ENCODE data around the gene NUDT13.

NUDT13 gene

DNA sequence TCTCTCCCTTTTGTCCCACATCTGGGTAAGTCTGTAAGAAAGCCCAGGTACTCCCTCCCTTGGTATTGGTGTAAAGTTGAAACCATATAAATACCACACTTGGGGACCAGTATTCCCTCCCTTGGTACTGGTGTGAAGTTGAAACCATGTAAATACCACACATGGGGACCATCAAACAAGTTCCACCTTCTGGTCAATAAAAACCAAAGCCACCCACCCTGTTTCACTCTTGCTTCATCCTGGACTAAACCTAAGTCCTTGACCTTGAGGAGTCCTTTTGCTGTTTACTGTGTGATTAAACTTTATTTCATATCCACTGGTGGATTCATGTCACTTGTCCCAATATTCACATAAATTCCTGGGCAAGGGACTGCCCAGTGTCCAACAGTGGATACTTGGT, 22.0 kb upstream of the NUDT13 start:
- no peak for TF ChIP-seq NFRKB (IDR thresholded peaks at IDR 0.05)
- TF ChIP-seq FOXM1 (IDR thresholded peaks at IDR 0.05; ENCODE audit: borderline replicate concordance): no peak
- TF ChIP-seq ARNT (IDR thresholded peaks at IDR 0.05): no peak
- no peak for TF ChIP-seq SUZ12 (IDR thresholded peaks at IDR 0.05)
- TF ChIP-seq FOXK2 (IDR thresholded peaks at IDR 0.05): no peak
- no peak for TF ChIP-seq TARDBP (IDR thresholded peaks at IDR 0.05)
- TF ChIP-seq, protein P1, sequence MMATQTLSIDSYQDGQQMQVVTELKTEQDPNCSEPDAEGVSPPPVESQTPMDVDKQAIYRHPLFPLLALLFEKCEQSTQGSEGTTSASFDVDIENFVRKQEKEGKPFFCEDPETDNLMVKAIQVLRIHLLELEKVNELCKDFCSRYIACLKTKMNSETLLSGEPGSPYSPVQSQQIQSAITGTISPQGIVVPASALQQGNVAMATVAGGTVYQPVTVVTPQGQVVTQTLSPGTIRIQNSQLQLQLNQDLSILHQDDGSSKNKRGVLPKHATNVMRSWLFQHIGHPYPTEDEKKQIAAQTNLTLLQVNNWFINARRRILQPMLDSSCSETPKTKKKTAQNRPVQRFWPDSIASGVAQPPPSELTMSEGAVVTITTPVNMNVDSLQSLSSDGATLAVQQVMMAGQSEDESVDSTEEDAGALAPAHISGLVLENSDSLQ (IDR thresholded peaks at IDR 0.05): no peak
- TF ChIP-seq ZNF384 (IDR thresholded peaks at IDR 0.05): no peak
- CTCF ChIA-PET: no interaction called here
- no peak for DNase-seq (ENCODE audit: extremely low spot score)
- POLR2A ChIA-PET: no interaction called here

DNA sequence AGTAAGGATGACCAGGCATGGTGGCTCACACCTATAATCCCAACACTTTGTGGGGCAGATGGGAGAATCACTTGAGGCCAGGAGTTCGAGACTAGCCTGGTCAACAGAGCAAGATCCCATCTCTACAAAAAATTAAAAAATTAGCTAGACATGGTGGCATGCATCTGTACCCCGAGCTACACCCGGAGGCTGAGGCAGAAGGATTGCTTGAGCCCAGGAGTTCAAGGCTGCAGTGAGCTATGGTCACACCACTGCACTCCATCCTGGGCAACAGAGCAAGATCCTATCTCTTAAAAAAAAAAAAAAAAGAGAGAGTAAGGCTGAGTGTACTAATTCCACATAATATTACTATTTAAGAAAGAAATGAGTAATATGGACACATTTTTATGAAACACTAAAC, 17.4 kb upstream of the NUDT13 start:
- CTCF ChIA-PET: no interaction called here
- DNase-seq (ENCODE audit: extremely low spot score): no peak
- POLR2A ChIA-PET: interaction anchor here (1.0 to 1.7 kb wide), 3 partner anchors 10 to 154 kb away, joined by 3 to 4 read pairs (median 3); partner anchors contain the start of genes DNAJC9 and NUDT13
- TF ChIP-seq SUZ12 (IDR thresholded peaks at IDR 0.05) (no peak), ELF4 (IDR thresholded peaks at IDR 0.05) (no peak), FOXK2 (IDR thresholded peaks at IDR 0.05) (no peak), HDGF (IDR thresholded peaks at IDR 0.05; ENCODE audit: borderline replicate concordance) (no peak), TARDBP (IDR thresholded peaks at IDR 0.05) (no peak), ZNF384 (IDR thresholded peaks at IDR 0.05) (0 out of 2 replicates have a peak, but pooled peaks have one; percentile 6)
- TF ChIP-seq, protein P1 (IDR thresholded peaks at IDR 0.05): no peak

DNA sequence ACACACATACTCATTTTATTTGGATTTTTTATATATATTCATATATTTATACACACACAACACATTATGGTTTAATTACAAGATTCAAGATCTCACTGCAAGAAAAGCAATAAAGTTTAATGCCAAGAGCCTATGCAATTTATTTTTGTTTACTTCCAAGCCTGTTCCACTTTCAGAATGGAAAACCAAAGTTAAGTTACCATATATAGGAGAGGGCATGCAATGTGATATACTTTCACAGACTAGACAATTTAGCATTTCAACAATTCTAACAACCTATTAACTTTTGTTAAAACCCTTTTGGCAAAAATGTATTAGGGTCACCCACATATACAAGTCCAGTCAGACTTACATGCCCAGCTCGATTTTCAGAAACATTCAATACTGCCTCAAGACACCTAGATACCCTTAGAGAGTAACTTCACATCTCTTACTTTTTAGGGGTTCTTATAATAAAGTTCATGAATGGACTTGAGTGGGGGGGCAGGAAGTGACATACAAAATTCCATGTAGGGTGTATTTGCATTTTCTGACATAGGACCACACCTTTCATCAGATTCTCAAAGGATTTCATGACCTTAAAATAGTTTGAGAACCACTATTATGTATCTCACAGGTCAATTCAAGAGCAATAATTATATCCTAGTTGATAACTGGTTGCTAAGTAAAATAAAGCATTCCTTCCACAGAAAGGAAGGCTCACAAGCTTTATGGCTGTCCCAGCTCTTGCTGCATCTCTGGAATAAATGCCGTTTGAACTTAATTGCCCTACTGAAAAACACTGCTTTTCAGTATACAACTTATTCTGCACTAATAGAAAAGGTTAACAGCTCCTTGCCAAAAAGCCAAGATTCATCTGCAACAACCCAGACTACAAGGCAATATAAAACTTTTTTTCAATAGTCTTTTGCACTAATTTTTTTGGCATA, 16.1 kb upstream of the NUDT13 start:
- CTCF ChIA-PET: no interaction called here
- DNase-seq (ENCODE audit: extremely low spot score): no peak
- POLR2A ChIA-PET: interaction anchor here (1.0 to 6.6 kb wide), 3 partner anchors 11 to 16 kb away, joined by 3 to 61 read pairs (median 3); partner anchors contain the start of gene NUDT13
- TF ChIP-seq TARDBP (IDR thresholded peaks at IDR 0.05): no peak
- no peak for TF ChIP-seq HDGF (IDR thresholded peaks at IDR 0.05; ENCODE audit: borderline replicate concordance)
- TF ChIP-seq FOXM1 (IDR thresholded peaks at IDR 0.05; ENCODE audit: borderline replicate concordance): no peak
- no peak for TF ChIP-seq SP1 (IDR thresholded peaks at IDR 0.05)
- no peak for TF ChIP-seq L3MBTL2 (conservative IDR thresholded peaks at IDR 0.05)
- no peak for TF ChIP-seq LEF1 (IDR thresholded peaks at IDR 0.05; ENCODE audit: borderline replicate concordance)
- no peak for TF ChIP-seq BHLHE40 (IDR thresholded peaks at IDR 0.05; ENCODE audit: borderline replicate concordance)
- TF ChIP-seq ELF4 (IDR thresholded peaks at IDR 0.05): no peak
- TF ChIP-seq, protein P1 (IDR thresholded peaks at IDR 0.05): no peak
- no peak for TF ChIP-seq ARNT (IDR thresholded peaks at IDR 0.05)
- TF ChIP-seq NFRKB (IDR thresholded peaks at IDR 0.05): no peak
- TF ChIP-seq FOXK2 (IDR thresholded peaks at IDR 0.05): no peak
- no peak for TF ChIP-seq CTBP1 (IDR thresholded peaks at IDR 0.05; ENCODE audit: borderline replicate concordance)
- no peak for TF ChIP-seq ZNF384 (IDR thresholded peaks at IDR 0.05)
- TF ChIP-seq SUZ12 (IDR thresholded peaks at IDR 0.05): no peak
- TF ChIP-seq FOXA1 (IDR thresholded peaks at IDR 0.05): no peak

DNA sequence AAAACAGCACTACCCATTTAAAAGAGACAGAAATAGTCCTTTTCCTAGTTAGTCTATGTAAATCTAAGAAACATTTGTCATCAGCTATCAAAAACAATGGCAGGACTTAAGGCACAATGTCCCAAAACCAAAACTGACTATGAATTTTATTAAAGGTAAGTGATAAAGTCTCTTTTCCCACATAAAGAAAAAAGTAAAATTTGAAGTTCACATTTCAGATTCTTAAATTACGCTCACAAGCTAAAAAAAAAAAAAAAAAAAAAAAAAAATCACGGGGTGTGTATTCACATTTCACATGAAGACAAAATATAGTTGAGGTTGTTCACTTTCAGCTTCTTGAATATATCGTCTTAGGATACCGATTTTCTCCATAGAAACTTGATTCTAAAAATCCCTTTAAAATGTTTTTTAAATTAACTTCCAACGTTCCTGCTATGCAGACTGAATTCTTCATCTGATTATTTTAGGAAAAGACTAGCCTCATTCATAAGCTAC, 15.2 kb upstream of the NUDT13 start:
- TF ChIP-seq NFRKB (IDR thresholded peaks at IDR 0.05): no peak
- TF ChIP-seq BHLHE40 (IDR thresholded peaks at IDR 0.05; ENCODE audit: borderline replicate concordance): no peak
- no peak for TF ChIP-seq LEF1 (IDR thresholded peaks at IDR 0.05; ENCODE audit: borderline replicate concordance)
- no peak for TF ChIP-seq HDGF (IDR thresholded peaks at IDR 0.05; ENCODE audit: borderline replicate concordance)
- TF ChIP-seq ZNF384 (IDR thresholded peaks at IDR 0.05): no peak
- TF ChIP-seq SUZ12 (IDR thresholded peaks at IDR 0.05): no peak
- no peak for TF ChIP-seq CTBP1 (IDR thresholded peaks at IDR 0.05; ENCODE audit: borderline replicate concordance)
- TF ChIP-seq FOXM1 (IDR thresholded peaks at IDR 0.05; ENCODE audit: borderline replicate concordance): no peak
- no peak for TF ChIP-seq FOXK2 (IDR thresholded peaks at IDR 0.05)
- TF ChIP-seq TARDBP (IDR thresholded peaks at IDR 0.05): no peak
- TF ChIP-seq ELF4 (IDR thresholded peaks at IDR 0.05): no peak
- TF ChIP-seq ARNT (IDR thresholded peaks at IDR 0.05): no peak
- TF ChIP-seq L3MBTL2 (conservative IDR thresholded peaks at IDR 0.05): no peak
- no peak for TF ChIP-seq SP1 (IDR thresholded peaks at IDR 0.05)
- TF ChIP-seq, protein P1 (IDR thresholded peaks at IDR 0.05): no peak
- TF ChIP-seq FOXA1 (IDR thresholded peaks at IDR 0.05): no peak
- CTCF ChIA-PET: interaction anchor here (2.4 kb wide), 1 partner anchor 12 kb away, joined by 7 read pairs; no protein-coding TSS in a partner anchor
- no peak for DNase-seq (ENCODE audit: extremely low spot score)
- POLR2A ChIA-PET: interaction anchor here (1.5 to 6.6 kb wide), 3 partner anchors 15 to 740 kb away, joined by 4 to 61 read pairs (median 13); partner anchors contain the start of genes DNAJB12, ECD, FAM149B1 and NUDT13

DNA sequence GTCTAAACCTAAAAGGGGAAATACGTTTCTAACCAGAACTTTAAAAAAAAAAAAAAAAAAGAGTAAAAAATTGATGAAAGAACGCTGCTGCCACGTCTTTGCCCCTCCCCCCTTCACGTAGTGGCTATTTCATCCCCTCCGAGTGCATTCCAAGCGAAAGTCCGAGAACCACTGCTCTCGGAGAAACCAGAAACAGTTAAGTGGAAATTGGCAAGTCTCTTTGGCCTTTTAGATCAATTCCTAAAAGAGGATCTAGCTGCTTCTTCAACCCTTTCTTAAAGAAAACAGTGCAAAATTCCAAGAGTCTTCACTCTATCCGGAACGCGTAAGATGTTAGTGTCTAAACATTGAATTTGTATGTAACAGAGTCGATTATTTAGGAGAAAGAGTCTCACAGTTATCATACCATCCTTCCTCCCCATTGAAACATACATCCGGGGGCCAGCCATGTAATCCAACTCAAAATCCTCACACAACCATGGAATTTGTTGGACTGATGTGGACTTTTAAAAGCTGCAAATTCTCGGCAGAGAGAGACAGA, 14.7 kb upstream of the NUDT13 start:
- TF ChIP-seq LEF1 (IDR thresholded peaks at IDR 0.05; ENCODE audit: borderline replicate concordance) (no peak), ZNF384 (IDR thresholded peaks at IDR 0.05) (peak; percentile 90)
- peak; percentile 33 for DNase-seq (ENCODE audit: extremely low spot score)
- ChIA-PET CTCF (interaction anchor here (0.7 to 2.4 kb wide), 3 partner anchors 12 to 61 kb away, joined by 3 to 7 read pairs (median 3); partner anchors contain the start of gene NUDT13), POLR2A (interaction anchor here (0.8 to 6.6 kb wide), 7 partner anchors 12 to 741 kb away, joined by 3 to 61 read pairs (median 7); partner anchors contain the start of genes DNAJB12, DNAJC9, ECD and FAM149B1)

Data from HEK293T (cell line).